Activated CD4-positive, alpha-beta T cell treated with anti-CD3 and anti-CD28 coated beads, Interleukin-2, amount 50 U/mL, for 4 hours (primary cell): ENCODE results near the gene IL23A.
"Not testable (repeated sequence)": the region's sequence is repeated elsewhere in the genome, so short reads cannot be mapped to it uniquely, and the experiment has no call there.

ENCODE experiments used
- DNase-seq, 2 experiments: peaks; one replicate each; pipeline ENCODE4 v3.0.0-alpha.2; 2020

The IL23A gene, protein sequence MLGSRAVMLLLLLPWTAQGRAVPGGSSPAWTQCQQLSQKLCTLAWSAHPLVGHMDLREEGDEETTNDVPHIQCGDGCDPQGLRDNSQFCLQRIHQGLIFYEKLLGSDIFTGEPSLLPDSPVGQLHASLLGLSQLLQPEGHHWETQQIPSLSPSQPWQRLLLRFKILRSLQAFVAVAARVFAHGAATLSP

DNA sequence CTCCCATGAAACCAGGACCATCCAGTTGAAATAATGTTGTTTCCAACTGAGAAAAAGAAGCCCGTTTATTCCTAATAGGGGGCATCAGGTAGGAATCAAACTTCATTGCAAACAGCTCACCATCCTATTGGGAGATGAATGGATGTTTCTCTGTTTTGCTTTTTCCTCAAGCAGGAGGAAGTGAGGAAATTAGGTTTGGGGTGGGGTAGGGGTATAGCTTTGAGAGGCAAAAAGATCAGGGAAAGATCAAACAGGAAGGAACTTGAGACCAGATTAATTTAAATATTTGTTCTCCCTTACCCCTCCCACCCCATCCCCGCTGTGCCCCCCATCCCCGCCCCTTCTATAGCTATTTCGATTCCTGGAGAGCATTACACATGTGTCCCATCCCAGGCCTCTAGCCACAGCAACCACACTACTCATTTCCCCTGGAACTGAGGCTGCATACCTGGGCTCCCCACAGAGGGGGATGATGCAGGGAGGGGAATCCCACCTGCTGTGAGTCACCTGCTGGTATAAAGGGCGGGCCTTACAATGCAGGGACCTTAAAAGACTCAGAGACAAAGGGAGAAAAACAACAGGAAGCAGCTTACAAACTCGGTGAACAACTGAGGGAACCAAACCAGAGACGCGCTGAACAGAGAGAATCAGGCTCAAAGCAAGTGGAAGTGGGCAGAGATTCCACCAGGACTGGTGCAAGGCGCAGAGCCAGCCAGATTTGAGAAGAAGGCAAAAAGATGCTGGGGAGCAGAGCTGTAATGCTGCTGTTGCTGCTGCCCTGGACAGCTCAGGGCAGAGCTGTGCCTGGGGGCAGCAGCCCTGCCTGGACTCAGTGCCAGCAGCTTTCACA, at the start of gene IL23A:
Gene IL23A (plus strand): TSS at position 577 of the 850 bp plus-strand sequence. CDS start 161 bp downstream, at position 738.
- peak; percentile 85 to 89 for DNase-seq

DNA sequence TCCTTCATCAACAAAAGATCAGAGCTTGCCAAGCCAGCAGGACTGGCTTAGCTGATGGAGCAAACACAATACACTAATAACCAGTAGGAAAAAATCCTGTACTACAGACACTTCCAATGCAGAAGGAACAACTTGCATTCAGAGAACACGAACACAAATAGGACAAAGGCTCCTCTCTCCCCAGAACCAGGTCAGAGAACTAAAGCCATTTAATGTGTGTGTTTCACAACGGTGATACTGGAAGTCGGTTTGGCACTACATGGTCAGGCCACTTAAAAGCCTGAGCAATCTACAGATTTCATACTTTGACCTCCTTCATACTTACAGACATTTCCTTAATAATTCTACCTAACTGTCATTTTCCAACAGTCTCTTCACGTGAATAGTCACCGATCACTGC, 44.9 kb upstream of the IL23A start:
- DNase-seq, result no peak

DNA sequence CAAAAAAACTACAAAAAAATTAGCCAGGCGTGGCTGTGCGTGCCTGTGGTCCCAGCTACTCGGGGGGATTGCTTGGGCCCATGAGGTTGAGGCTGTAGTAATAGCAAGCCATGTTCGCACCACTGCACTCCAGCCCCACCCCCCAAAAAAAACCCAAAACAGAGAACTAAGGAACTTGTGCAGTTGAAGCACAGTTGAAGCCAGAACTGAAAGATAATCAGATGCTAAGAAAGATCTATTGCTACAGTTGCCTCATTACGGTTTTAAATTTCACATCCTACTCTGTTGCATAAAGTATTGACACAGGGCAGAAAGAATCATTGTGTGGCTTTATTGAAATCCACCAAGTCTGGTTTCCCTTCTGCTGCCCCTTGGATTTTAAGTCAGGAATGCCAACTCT, 42.4 kb upstream of the IL23A start:
- DNase-seq, result no peak

DNA sequence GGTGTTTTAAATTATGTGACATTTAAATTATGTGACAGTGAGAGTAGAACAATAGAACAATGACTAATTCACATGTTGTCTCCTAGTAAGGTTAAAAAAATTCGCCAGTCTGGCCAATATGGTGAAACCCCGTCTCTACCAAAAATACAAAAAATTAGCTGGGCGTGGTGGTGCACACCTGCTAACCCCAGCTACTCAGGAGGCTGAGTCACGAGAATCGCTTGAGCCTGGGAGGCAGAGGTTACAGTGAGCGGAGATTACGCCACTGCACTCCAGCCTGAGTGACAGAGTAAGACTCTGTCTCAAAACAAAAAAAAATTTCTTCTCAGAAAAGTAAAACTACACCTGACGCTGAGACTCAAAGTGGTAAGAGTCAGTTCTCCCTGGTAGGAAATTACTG, 41.3 kb upstream of the IL23A start:
- DNase-seq, result no peak

DNA sequence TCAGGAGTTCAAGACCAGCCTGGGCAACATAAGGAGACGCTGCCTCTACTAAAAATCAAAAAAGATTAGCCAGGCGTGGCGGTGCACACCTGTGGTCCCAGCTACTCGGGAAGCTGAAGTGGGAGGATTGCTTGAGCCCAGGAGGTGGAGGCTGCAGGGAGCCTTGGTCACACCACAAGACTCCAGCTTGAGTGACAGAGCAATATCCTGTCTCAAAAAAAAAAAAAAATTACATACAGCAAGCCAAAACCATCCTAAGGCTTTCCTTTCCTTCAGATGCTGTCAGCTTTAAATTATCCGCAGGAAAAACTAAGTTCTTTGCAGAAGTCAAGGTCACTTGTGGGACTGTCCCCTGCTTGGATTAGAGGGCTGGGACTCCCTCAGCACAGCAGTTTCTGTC, 39.9 kb upstream of the IL23A start:
- DNase-seq, result no peak

DNA sequence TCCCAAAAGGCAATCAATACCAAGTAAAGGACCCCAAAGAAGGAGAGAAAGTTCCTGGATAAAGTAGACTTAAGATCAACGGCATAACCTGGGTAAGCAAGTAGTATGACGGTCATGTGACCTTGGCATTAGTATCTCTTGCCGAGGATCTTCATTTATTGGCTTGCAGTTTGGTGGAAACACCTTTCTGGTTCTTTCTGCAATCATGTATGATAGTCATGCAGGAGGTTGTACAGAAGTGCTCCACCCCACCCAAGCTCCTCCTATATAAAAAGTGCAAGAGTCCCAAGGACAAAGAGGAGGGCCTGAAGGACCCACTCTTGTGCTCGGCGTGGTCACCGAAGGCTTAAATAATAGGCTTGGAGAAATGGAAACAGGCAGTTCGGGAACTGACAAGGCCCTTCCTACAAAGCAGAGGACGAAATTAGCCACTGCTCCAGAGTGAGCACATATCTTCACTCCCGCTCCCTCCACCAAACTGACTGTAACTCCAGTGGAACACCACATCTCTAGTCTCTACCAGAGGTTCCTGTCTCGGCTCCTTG, 39.3 kb upstream of the IL23A start:
- DNase-seq, result peak; percentile 10 to 14

DNA sequence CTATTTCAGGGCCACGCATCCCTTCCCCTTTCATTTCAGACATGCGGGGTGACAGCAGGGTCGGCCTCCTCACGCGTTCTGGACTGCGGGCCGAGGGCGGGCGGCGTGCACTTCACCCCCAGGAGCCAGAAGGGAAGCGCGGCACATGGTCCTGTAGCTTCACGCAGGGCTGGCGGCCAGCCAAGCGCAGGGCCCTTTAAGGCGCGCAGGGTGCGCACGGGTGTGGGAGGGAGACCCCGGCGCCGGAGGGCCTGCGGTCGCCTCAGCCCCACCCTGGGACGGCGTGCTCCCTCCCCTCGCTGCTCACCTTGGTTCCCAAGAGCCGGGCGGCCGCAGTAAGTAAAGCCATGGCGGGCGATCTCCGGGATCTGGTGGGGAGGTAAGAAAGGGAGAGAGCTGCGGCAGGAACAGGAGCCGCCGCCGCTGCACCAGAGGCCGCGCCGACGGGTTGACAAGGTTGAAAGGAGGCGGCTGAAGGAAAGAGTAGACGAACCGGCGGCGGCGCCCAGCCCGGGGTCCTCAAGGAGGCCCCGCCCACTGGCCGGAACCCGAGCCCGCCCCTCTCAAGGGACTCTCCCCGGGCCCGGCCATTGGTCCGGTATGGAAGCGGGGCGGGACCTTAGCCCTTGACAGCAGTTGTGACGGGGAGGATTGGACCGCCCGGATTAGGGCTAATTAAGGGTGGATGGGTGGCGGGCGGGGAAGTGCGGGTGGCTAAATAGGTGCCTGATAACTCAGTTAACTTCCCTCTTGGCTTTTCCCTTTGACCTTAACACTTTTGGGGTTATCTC, 38.6 kb upstream of the IL23A start, which contains the start of gene CS:
Gene CS (minus strand): TSS at position 478 of the 791 bp plus-strand sequence. CDS start 129 bp downstream, at position 349.
- DNase-seq, result peak; percentile 98 to 99

DNA sequence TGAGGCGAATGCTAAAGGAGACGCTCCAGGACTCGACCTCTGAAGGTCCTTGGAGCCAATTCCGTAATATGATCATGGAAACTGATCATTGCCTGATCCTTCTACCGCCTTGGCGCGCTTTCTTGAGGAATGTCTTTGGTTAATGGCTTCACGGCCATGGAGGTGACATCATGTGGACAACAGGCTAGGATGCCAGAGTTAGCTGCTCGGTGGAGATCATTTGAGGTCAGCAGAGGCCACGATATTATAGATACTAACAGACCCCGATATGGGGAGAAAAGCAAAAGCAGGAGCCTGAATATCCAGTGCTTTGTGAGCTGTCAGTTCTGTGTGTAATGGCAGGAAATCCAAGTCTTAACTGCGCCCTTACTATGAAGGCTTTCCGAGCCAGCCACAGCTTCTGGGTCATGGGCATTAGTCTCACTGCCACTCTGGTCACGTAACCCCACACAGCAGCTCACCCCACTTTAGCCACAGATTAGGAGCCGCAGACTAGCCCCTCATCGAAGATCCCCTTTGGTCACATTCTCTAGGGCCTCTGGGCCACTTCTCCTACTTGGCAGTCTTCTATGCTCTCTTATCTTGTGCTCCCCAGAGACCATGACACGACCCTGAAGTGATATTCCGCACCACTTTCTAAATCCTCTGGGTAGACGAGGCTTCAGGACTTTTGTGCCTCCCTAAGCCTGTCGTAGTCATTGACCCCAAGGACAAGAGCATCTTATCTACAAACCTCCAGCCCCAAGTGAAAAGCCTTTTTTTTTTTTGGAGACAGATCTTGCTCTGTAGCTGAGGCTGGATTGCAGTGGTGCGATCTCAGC, 37.8 kb upstream of the IL23A start:
- DNase-seq, result no peak

DNA sequence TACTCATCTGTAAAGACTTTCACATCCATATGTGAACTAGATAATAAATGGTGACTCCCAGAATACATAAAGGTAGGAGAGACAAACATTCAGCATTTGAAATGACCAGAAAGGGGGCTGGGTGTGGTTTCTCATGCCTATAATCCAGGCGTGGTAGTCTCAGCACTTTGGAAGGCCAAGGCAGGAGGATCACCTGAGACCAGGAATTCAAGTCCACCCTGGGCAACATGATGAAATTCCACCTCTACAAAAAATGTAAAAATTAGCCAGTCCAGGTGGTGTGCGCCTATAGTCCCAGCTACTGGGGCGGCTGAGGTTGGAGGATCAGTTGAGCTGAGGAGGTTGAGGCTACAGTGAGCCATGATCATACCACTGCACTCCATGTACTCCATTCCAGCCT, 34.4 kb upstream of the IL23A start:
- DNase-seq, result no peak

DNA sequence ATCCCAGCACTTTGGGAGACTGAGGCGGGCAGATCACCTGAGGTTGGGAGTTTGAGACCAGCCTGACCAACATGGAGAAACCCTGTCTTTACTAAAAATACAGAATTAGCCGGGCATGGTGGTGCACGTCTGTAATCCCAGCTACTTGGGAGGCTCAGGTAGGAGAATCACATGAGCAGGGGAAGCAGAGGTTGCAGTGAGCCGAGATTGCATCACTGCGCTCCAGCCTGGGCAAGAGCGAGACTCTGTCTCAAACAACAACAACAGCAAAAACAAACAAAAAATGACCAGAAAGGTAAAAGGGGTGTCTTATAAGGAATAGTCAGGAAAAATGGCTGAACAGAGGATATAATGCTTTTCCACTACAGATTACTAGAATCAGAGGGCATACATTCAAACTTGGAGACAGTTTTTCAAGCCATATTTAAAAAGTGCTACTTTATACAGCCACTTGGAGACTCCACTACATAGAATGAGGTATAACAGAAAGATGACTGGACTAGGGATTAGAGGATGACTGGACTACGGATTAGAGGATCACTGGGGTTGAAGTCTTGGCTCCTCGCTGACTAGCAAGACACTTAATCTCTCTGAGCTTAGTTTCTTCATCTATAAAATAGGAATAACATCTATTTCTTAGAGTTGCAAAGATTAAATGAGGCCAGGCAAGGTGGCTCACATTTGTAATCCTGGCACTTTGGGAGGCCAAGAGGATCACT, 33.7 kb upstream of the IL23A start:
- no peak for DNase-seq

DNA sequence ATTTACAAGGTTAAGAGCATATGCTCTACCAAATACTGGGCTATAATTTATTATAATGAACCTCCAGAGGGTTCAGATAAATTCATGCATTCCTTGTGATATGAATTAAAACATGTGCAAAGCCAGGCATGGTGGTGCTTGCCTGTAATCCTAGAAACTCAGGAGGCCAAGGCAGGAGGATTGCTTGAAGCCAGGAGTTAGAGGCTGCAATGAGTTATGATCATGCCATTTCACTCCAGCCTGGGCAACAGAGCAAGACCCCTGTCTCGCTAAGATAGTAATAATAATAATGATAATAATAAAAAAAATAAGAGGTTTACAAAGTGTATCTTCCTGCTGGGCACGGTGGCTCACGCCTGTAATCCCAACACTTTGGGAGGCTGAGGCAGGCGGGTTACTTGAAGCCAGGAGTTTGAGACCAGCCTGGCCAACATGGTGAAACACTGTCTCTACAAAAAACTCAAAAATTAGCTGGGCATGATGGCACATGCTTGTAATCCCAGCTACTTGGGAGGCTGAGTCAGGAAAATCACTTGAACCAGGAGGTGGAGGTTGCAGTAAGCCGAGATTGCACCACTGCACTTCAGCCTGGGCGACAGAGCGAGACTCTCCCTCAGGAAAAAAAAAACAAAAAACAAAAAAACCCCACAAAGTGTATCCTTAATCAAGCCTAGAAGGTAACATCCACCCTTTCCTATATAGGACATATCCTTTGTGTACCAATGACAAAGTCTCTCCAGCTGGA, 31.3 kb upstream of the IL23A start:
- no peak for DNase-seq

DNA sequence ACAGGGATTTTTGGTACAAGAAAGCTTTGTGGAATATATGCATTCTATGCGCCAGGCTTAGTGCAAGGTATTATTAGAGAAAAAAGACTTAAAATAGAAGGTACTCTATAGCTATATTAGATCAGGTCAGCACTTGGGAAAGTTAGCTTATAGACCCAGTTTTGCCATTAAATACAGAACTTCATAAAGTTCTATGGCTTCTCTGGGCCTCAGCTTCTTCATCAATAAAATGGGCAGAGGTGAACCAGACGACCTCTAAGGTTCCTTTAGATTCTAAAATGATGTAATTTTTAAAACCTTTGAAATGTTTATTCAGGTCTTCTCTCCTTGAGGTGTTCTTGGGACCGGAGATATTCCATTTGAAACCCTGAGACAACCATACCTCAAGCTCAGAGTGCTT, 30.0 kb upstream of the IL23A start:
- DNase-seq, result no peak

DNA sequence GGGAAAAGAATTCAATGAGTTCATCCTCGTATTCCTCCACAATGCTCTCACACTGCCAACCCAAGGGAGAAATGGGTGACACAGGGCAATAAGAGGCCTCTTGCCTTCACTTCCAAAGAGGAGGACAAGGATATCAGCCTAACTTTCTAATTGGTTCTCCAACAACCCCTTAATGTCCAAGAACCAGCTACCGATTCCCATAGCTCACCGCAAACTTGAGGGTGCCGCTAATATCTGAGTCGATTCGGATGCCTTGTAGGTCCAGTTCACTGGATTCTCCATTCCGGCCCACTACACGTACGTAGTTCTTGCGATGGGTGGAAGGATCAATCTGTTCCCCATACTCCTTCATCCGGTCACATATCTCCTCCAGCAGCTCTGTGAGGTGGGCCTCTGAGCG, 27.7 kb upstream of the IL23A start:
- DNase-seq, result no peak

DNA sequence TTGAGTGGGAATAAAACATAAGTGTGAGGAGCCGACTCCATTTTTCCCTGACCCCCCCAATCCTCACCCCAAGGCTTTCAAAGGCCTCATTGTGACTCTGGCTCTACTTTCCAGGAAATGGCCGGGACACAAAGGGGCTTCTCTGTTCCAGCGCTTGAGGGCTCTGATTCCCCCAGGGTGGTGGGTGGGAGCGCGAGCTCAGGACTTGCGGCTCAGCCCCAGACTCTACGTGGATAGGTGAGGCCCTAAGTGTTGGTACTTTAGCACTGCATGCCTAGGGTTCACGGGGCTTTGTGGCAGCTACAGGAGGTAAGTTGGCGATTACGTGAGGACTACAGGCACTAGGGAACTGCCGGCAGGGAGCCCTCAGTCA, 23.4 kb upstream of the IL23A start:
- DNase-seq, result no peak

DNA sequence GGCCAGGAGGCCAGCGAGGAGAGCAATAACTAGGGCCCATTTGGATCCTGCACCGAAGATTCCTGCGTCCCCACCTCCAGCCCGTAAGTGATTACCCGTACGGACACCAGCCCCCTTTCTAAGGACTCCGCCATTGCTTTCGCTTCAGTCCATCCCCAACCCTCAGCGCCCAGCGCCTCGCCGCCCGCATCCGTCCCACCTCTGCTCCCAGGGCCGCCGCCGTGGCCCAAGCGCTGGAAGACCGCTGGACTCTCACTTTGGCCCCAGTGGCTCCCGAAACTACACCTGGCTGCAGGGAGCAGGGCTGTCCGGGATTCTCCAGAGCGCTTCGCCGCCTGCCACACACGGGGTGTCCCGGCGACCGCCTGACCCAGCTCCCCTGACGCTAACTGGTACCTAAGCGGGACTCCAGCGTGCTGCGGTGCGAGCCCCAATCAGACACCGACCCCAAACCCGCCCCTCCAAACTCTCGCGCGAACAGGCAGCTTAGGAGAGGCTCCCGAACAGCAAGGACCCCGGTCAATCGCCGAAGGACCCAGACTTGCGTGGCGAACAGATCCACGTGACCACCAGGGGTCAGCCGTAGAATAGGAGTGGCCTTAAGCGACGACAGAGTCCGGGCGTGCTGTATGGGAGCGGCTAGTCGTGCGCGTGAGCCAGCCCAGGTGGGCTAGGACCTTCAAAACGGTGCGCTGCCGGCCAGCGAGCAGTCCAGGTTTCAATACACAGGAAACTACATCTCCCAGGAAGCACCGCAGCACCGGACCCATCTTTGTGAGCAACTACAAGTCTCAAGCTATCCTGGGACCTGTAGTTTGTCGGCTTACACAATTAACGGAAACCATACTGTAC, 22.8 kb upstream of the IL23A start, which contains the start of gene CNPY2:
Gene CNPY2 (minus strand): TSS at position 367 of the 852 bp plus-strand sequence. CDS start 771 bp downstream, outside the sequence.
- DNase-seq, result peak; percentile 91

DNA sequence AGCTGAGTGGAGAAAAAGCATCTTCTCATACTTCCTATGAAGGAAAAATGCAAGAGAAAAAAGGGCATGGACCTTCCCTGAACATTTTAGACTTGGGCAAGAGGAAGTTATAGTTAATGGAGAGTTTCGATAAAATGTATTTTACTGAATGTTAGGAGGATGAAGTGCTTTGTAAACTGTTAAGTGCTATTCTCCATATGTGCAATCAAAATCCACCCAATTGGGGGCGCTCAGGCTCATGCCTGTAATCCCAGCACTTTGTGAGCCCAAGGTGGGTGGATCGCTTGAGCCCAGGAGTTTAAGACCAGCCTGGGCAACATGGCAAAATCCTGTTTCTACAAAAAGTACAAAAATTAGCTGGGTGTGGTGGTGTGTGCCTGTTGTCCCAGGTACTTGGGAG, 21.0 kb upstream of the IL23A start:
- DNase-seq, result no peak

DNA sequence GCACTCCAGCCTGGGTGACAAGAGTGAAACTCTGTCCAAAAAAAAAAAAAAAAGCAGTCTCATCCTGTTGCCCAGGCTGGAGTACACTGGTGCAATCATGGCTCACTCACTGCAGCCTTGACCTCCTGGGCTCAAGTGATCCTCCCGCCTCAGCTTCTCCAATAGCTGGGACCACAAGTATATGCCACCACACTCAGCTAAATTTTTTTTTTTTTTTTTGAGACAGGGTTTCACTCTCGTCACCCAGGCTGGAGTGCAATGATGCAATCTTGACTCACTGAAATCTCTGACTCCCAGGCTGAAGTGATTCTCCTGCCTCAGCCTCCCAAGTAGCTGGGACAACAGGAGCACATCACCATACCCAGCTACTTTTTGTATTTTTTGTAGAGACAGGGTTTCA, 17.7 kb upstream of the IL23A start:
- DNase-seq, result no peak

DNA sequence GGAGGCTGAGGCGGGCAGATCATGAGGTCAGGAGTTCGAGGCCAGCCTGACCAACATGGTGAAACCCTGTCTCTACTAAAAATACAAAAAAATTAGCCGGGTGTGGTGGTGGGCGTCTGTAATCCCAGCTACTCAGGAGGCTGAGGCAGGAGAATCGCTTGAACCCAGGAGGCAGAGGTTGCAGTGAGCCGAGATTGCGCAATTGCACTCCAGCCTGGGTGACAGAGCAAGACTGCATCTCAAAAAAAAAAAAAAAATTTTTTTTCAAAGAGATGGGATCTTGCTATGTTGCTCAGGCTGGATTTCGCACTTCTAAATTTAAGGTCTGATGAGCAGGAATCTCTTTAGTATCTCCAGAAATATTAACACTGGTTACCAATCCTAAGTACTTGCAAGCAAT, 17.1 kb upstream of the IL23A start:
- not testable (repeated sequence) for DNase-seq

DNA sequence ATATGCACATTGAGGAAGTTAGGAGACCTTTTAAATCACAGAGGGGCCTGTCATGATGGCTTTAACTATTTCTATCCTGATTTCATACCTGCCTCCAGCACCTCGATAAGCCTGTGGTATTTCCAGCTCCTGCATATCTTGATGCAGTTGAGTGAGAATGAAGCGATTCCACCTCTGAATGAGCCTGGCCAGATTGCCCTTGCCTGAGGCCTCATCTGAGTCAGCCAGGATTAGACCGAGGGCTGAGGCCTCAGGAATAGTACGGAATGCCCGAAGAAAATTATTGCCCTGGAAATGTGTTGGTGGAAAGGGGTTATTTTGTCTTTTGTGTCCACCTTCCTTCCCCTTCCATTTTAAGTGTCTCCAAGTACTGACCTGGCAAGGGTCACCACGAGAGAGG, 14.5 kb upstream of the IL23A start:
- DNase-seq, result no peak

DNA sequence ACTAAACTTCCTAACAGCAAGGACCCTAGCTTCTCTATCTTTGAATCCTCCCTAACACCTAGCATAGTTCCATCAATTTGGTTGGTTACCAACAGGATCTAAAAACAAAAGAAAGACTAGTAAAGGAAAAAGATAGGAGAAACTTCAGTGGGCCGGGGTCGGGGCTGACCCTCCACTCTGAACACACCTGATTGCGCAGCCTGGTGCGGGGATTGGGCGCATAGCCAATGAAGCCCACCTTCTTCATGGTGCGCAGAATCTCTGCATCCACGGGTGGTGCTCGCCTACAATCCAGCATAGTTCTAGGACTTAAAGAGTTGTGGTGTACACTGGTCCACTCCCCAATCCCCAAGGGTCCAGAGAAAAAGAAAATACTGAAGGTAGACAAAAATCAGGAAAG, 12.6 kb upstream of the IL23A start:
- DNase-seq, result no peak
